VCaP (cell line): Measurements from ENCODE around the gene SRC.

ENCODE experiments used
- H3K27ac ChIP-seq: fragments of 450-650 bp; 2 replicates; pipeline ENCODE4 v1.5.1; 2017
- TF ChIP-seq, protein P1 (sequence below): fragments of 450-650 bp; conservative IDR thresholded peaks from 2 replicates; pipeline ENCODE4 v1.5.1; 2017; ENCODE audit warnings: mild to moderate bottlenecking, moderate library complexity

Gene SRC

DNA sequence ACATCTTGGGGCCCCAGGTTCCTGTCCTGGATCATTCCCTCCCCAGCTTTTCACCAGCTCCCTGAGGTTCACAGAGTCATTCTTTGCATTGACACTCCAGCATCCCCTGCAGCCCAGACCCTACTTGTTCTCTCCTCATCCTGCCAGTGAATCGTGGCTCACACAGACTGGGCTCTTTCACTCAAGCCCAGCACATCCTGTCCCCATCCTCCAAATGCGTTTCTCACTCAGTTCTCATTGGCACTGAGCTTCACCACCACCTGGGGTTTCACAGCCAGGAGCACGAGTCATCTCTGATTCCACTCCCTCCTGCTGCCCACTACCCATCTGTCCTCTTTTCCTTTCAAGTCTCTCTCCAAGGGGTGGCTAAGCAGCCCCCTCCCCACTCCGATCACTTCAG is 89.7 kb downstream of the SRC start:
- H3K27ac ChIP-seq: no peak overlapping the region
- TF ChIP-seq, protein P1, sequence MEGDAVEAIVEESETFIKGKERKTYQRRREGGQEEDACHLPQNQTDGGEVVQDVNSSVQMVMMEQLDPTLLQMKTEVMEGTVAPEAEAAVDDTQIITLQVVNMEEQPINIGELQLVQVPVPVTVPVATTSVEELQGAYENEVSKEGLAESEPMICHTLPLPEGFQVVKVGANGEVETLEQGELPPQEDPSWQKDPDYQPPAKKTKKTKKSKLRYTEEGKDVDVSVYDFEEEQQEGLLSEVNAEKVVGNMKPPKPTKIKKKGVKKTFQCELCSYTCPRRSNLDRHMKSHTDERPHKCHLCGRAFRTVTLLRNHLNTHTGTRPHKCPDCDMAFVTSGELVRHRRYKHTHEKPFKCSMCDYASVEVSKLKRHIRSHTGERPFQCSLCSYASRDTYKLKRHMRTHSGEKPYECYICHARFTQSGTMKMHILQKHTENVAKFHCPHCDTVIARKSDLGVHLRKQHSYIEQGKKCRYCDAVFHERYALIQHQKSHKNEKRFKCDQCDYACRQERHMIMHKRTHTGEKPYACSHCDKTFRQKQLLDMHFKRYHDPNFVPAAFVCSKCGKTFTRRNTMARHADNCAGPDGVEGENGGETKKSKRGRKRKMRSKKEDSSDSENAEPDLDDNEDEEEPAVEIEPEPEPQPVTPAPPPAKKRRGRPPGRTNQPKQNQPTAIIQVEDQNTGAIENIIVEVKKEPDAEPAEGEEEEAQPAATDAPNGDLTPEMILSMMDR: no peak

DNA sequence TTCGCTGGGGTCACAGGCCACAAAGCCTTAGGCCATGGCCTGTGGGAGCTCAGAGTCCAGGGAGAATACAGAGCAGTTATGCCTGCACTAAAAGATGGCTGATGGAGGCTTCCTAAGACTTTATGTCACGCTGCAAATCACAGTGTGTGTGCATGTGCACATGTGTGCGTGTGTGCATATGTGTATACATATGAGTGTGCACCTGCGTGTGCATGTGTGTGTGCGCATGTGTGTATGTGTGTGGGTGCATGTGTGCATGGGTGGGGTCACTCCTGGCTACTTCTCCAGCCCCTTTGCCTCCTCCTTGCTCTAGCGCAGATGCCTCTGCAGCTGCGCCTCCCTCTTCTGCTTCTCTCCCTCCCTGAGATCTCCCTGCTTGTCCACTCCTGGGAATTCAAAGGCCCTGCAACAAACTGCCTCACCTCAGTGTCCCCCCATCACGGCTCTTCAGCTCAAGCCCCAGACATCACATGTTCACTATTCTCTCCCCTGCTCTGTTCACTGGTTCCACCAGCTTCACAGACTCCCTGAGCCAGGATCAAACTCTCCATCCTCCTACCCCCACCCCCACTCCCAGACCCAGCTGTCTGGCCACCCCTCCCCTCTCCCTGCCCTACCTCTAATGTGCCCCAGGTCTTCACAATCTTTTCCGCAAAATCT is 90.7 kb downstream of the SRC start:
- no peak overlapping the region for H3K27ac ChIP-seq
- TF ChIP-seq, protein P1: no peak

DNA sequence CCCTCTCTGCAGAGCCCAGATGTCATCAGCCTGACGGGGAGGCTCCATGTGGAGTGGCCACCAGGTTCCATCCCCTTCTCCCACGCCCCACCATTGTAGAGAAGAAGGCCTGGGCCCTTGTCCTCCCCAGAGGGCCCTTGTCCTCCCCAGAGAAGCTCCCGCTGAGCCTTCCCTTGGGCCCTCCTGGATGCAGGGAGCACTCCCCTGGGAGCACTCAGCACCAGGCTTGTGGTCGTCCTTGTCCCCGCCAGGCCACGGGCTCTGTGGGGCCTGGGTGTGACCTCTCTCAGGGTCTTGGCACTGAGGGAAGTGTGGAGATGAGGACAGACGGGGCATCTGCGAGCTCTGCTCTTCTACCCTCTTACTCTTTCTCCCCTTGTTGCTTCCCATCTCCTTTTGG is 91.7 kb downstream of the SRC start:
- TF ChIP-seq, protein P1: no peak
- H3K27ac ChIP-seq: no peak overlapping the region

DNA sequence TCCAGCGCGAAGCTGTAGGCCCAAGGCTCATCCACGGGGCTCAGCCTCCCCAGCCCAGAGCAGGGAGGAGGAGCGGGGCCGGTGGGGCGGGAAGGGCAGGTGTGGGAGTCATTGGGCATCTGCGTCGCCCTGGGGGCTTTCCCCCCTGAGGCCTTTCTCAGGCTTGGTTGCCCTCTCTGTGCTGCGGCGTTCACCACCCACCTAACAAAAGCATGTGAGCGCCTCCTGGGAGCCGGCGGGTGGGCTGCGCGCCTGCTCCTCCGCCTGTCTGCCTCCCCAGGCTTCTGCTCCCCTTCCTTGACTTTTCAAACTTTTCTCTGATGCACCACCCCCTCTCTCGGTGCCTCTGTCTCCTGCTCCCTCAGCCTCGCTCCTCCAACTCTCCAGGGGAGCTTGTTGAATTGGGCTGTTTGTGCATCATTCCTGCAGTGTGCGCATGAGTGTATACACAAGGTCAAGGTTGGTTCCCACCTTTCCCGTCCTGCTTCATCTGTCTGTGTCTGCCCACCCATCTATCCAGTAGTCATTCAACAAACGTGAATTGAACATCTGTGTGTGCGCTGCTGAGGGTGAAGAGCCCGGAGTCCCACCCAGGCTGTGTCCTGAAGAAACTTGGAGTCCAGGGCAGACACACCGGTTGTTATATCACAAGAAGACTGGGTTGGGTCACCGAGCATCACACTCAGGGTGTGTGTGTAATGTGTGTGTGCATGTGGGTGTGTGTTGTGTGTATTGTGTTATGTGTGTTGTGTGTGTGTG is 92.7 kb downstream of the SRC start:
- TF ChIP-seq, protein P1: no peak
- H3K27ac ChIP-seq: no peak overlapping the region

DNA sequence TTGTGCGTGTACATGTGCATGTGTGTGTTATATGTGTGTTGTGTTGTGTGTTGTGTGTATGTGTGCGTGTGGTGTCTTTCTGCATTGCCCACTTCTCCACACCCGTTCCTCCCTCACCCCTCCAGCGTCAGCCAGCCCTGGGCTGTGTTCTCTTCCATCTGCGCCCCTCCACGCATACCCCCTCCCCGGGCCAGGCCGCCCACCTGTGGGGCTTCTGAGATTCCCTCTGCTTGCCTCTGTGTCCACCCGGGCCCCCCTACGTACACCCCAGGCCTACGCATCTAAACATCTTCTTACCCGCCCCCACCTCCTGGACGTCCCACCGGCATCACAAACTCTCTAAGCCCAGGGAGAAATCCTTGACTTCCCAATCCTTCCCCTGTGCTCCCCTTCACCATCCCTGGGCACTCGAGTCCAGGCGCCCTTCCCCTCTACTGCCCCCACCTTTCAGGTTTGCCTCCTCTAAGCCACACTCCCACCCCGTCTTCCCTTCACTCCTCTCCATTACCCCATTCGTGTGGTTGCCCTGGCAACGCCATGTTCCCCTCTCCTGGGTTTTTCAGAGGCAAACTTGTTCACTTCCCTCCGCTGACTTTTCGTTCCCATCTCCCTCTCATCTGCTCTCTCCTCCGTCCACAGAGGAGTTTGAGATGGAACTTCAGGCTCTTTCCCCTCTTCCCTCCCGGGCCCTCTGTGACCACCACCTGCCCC is 93.4 kb downstream of the SRC start:
- no peak overlapping the region for H3K27ac ChIP-seq
- TF ChIP-seq, protein P1: no peak

DNA sequence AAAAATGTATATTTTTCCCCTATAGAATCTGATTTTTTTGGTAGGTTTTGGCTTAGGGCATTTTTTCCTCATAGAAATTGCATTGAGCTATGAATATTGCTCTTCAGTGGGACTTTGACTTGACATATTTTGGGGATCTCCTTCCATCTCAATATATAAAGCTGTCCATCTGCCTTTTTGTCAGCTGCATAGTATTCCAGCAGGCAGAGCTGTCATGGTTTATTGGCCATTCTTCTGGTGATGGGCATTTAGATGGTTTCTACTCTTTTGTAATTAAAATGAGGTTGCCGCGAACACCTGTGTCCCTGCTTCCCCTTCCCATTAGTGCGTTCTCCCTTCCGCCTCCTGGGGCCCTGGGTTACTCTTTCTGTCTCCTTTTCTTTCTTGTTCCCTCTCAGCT is 95.1 kb downstream of the SRC start:
- TF ChIP-seq, protein P1: no peak
- no peak overlapping the region for H3K27ac ChIP-seq

DNA sequence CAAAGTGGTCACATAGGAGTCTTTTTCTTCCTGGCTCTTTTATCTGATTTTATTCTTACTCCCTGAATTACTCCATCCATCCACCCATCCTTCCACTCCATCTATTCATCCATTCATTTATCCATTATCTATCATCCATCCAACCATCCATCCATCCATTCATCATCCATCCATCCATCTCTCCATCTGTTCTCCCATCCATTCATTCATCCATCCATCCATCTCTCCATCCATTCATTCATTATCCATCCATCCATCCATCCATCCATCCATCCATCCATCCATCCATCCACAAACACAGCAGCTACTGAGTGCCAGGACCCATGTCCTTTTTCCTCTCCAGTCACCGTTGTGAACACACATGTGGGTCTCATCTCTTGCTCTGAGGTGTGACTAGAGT is 96.6 kb downstream of the SRC start:
- H3K27ac ChIP-seq: no peak overlapping the region
- TF ChIP-seq, protein P1: no peak
